PFSK-1 (cell line): ENCODE measurements around the gene EMILIN3.
A peak's percentile ranks its signal among the peaks of the same experiment; 100 is the strongest.

Source experiments
- FOXP2 ChIP-seq: optimal IDR thresholded peaks from 2 replicates; pipeline ENCODE3; 2011; ENCODE audit warnings: borderline replicate concordance, control low read depth, inconsistent platforms; ENCODE audit not compliant: insufficient read depth; ENCODE audit errors: extremely low read length, extremely low read depth
- POLR2AphosphoS5 ChIP-seq: IDR thresholded peaks from 2 replicates; pipeline ENCODE4 v1.6.1; 2012; ENCODE audit warnings: low read depth, mild to moderate bottlenecking, control low read depth, low read length, moderate library complexity
- REST ChIP-seq, 2 experiments: IDR thresholded peaks; 2 replicates each; pipeline versions ENCODE4 v1.6.1 to v1.8.0; 2011 to 2012; ENCODE audit warnings: low read depth in 2 of 2, low read length in 2 of 2, control low read depth in 1 of 2, inconsistent platforms in 1 of 2, mild to moderate bottlenecking in 1 of 2, moderate library complexity in 1 of 2; ENCODE audit not compliant: insufficient read depth in 1 of 2
- SIN3A ChIP-seq: IDR thresholded peaks from 2 replicates; pipeline ENCODE4 v1.6.1; 2012; ENCODE audit warnings: mild to moderate bottlenecking, low read length, moderate library complexity, borderline replicate concordance; ENCODE audit not compliant: insufficient read depth
- TAF1 ChIP-seq: IDR thresholded peaks from 2 replicates; pipeline ENCODE4 v1.6.1; 2012; ENCODE audit warnings: low read length, control low read depth, borderline replicate concordance; ENCODE audit not compliant: insufficient read depth

Gene EMILIN3

GRCh38 chr20:41362748-41363140, 3.9 kb downstream of the EMILIN3 start:
- TF ChIP-seq TAF1 (no peak), REST (IDR thresholded peaks at IDR 0.05; ENCODE audit: insufficient read depth in 1 of 2, low read depth in 2 of 2, low read length in 2 of 2) (no peak), FOXP2 (no peak), POLR2AphosphoS5 (no peak), SIN3A (no peak)

GRCh38 chr20:41361757-41362747, 4.6 kb downstream of the EMILIN3 start:
- no peak for TF ChIP-seq TAF1
- no peak for TF ChIP-seq POLR2AphosphoS5
- no peak for TF ChIP-seq FOXP2
- no peak for TF ChIP-seq REST (IDR thresholded peaks at IDR 0.05; ENCODE audit: insufficient read depth in 1 of 2, low read depth in 2 of 2, low read length in 2 of 2)
- TF ChIP-seq SIN3A, result no peak

GRCh38 chr20:41360831-41361756, 5.5 kb downstream of the EMILIN3 start:
- TF ChIP-seq REST (IDR thresholded peaks at IDR 0.05; ENCODE audit: insufficient read depth in 1 of 2, low read depth in 2 of 2, low read length in 2 of 2) (peak in 1 of 2 experiments; percentile 56; a peak in 1 of 4 replicates), SIN3A (no peak), POLR2AphosphoS5 (no peak)

GRCh38 chr20:41359541-41360011, 7.0 kb downstream of the EMILIN3 start:
- TF ChIP-seq POLR2AphosphoS5 (no peak), TAF1 (no peak), FOXP2 (no peak), SIN3A (no peak), REST (IDR thresholded peaks at IDR 0.05; ENCODE audit: insufficient read depth in 1 of 2, low read depth in 2 of 2, low read length in 2 of 2) (no peak)
